ENCODE results near the gene ACOT13.
"Not testable (repeated sequence)": the region's sequence is repeated elsewhere in the genome, so short reads cannot be mapped to it uniquely, and the experiment has no call there.

Gene ACOT13

DNA sequence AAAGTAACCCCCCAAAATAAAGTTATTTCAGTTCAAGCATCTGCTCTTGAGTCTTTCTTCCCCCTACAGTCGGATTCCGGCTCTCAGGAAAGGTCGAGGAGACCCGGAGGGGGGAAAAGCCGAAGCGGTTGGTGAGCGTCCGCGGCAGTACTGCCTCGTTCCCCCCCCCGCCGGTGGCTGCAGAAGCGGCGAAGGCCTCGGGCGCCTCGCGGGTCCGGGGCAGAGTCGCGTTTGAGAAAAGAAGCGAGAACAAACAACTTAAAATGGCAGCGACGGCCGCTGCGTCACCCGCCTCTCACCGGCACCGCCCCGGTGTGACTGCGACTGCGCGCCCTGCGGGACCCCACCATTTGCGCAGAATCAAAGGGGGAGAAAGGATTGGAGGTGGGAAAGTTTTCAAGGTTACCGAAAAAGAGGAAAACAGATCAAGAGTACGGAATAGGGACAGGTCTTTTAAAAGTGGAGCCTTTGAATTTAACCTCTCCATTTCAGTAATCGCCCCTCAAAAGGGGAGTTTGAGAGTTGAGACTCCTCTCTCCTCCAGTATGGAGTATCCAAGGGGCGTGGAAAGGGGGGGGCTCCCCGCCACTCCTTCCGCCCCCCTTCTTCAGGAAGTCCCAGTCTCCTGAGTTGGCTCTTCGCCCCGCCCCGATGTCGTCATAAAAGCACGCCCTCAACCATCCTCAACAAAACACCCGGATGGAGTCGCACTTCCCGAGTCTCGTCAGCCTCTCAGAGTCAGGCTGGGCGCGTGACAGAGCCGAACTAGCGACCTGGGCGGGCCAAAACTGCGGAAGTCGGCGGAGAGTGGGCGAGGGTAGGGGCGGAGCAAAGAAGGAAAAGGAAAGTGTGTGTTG, 54.0 kb downstream of the ACOT13 start:
- peak; percentile 99 to 100 for DNase-seq (ENCODE audit: extremely low read depth in 1 of 2, low read depth in 1 of 2)

DNA sequence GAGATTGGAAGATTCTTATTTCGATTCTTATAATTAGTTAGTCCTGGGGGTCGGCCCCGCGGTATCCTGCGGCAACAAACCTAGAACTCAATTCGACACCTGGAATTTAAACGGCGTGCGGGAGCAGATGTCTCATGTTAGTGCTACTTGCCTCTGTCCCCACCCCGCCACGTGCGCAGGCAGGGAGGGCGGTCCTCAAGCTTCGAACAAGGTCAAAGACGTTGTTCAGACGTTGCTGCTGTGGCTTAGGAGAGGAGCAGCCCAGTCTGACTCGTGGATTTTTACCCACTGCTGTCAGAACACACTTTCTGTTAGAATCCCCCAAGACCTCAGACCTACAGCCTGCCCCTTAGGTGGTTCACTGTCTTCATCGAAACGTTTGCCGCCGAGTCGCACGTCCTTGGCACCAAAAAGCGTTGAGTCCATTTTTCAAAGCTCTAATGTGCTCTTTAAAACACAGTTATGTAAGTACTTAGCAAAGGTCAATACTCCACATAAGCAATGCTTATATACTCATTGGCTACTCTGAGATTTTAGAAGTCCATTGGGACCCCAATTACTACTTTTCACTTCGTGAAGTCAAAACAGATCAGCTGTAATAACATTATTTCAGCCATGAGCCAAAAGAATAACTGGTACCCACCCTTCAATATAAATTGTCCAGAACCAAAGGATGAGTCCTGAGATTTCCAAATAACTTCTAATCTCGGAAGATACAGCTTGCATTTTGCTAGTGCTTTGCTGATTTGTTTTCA, 54.8 kb downstream of the ACOT13 start:
- DNase-seq (ENCODE audit: extremely low read depth in 1 of 2, low read depth in 1 of 2) = peak in 1 of 2 donors; percentile 73

DNA sequence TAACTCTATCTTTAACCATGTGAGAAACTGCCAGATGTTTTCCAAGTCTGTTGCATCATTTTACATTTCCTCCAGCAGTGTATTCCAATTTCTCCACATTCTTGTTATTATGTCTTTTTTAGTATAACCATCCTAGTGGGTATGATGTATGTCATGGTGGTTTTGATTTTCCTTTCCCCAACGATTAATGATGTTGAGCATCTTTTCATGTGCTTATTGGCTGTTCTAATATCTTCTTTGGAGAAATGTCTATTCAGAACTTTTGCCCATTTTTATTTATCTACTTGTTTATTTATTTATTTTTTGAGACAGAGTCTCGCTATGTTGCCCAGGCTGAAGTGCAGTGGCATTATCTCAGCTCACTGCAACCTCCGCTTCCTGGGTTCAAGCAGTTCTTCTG, 56.4 kb downstream of the ACOT13 start:
- no peak for DNase-seq (ENCODE audit: extremely low read depth in 1 of 2, low read depth in 1 of 2)

DNA sequence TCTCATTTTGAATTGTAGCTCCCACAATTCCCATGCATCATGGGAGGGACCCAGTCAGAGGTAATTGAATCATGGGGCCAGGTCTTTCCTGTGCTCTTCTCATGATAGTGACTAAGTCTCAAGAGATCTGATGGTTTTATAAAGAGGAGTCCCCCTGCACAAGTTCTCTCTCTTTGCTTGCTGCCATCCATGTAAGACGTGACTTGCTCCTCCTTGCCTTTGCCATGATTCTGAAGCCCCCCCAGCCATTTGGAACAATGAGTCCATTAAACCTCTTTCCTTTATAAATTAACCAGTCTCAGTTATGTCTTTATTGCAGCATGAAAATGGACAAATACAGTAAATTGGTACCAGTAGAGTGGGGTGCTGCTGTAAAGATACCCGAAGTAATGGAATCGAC, 63.8 kb downstream of the ACOT13 start:
- DNase-seq (ENCODE audit: extremely low read depth in 1 of 2, low read depth in 1 of 2) = not testable (repeated sequence)

DNA sequence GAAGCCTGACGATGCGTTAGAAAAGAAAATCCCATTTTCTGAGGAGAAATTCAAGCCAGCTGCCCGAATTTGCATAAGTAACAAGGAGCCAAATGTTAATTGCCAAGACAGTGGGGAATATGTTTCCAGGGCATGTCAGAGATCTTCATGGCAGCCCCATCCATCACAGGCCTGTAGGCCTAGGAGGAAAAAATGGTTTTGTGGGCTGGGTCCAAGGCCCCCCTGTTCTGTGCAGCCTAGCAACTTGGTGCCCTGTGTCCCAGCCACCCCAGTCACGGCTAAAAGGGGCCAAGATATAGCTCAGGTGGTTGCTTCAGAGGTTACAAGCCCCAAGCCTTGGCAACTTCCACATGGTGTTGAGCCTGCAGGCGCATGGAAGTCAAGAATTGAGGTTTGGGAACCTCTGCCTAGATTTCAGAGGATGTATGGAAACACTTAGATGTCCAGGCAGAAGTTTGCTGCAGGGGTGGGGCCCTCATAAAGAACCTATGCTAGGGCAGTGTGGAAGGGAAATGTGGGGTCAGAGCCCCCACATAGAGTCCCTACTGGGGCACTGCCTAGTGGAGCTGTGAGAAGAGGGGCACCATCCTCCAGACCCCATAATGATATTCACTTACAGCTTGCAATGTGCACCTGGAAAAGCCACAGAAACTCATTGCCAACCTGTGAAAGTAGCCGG, 64.7 kb downstream of the ACOT13 start:
- DNase-seq (ENCODE audit: extremely low read depth in 1 of 2, low read depth in 1 of 2) = not testable (repeated sequence)

DNA sequence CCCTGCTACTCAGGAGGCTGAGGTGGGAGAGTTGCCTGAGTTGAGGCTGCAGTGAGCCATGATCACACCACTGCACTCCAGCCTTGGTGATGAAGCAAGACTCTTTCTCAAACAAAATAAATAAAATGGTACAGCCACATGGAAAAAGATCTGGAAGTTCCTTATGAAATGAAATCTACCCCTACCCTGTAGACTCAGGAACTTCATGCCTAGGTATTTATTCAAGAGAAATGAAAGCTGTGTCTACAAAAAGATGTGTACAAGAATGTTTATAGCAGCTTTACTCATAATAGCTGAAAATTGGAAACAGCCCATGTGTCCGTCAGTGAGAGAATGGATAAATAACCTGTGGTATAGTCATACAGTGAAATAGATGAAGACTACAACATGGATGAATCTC, 67.3 kb downstream of the ACOT13 start:
- DNase-seq (ENCODE audit: extremely low read depth in 1 of 2, low read depth in 1 of 2) = no peak

DNA sequence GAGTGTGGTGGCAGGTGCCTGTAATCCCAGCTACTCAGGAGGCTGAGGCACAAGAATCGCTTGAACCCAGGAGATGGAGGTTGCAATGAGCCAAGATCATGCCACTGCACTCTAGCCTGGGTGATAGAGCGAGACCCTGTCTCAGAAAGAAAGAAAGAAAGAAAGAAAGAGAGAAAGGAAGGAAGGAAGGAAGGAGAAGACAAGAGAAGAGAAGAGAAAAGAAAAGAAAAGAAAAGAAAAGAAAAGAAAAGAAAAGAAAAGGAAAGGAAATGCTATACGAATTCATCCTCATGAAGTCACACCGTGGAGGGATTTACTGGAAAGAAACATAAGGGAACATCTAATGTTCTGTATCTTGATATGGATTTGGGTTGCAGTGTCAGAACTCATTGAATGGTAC, 67.8 kb downstream of the ACOT13 start:
- not testable (repeated sequence) for DNase-seq (ENCODE audit: extremely low read depth in 1 of 2, low read depth in 1 of 2)

DNA sequence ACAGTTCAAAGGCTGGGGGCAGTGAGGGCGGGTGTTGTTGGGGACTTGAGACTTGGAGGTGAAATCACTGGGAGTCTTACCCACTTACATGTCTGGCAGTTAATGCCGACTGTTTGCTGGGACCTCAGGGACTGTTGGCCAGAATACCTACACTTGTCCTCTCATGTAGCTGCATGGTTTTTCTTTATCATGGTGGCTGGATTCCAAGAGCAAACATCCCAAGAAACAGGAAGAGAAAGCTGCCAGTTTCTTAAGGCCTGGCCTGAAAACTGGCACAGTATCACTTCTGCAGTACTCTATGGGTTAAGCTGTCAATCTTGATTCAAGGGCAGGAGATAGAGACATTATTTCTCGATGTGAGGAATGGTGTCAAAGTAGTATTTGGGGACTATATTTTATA, 71.9 kb downstream of the ACOT13 start:
- no peak for DNase-seq (ENCODE audit: extremely low read depth in 1 of 2, low read depth in 1 of 2)

DNA sequence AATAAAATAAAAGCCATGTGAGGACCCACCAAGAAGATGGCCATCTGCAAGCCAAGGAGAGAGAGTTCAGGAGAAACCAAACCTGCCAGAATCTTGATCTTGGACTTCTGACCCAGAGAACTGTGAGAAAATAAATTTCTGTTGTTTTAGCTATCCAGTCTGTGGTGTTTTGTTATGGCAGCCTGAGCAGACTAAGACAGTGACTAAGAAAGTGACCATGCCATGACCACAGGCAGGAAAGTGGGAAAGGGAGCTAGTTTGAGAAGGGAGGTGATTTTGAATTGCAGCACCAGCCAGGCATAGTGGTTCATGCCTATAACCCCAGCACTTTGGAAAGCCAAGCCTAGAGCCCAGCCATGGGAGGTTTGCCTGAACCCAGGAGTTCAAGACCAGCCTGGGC, 74.0 kb downstream of the ACOT13 start:
- no peak for DNase-seq (ENCODE audit: extremely low read depth in 1 of 2, low read depth in 1 of 2)

DNA sequence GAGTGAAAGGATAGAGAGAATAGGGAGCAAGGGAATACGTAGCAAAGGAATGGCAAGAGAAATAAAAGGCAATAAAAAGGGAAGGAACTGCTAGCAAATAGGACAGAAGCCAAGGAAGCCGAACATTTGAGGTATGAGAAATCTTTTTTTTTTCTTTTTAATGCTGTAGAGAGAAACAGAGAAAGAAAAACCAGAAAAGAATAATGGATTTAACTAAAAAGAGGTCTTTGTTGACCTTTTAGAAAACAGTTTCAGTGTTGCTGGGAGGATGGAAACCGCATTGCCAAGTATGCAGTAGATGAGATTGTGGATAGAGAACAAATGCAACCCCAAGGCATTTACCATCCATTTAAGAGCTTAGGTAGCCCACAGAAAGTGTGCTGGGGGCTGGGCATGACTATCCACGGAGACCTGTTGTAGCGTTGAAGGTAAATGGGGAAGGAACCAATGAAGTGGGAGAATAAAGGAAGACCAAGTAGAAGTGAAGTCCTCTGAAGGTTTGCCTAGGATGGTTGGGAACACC, 75.4 kb downstream of the ACOT13 start:
- no peak for DNase-seq (ENCODE audit: extremely low read depth in 1 of 2, low read depth in 1 of 2)

DNA sequence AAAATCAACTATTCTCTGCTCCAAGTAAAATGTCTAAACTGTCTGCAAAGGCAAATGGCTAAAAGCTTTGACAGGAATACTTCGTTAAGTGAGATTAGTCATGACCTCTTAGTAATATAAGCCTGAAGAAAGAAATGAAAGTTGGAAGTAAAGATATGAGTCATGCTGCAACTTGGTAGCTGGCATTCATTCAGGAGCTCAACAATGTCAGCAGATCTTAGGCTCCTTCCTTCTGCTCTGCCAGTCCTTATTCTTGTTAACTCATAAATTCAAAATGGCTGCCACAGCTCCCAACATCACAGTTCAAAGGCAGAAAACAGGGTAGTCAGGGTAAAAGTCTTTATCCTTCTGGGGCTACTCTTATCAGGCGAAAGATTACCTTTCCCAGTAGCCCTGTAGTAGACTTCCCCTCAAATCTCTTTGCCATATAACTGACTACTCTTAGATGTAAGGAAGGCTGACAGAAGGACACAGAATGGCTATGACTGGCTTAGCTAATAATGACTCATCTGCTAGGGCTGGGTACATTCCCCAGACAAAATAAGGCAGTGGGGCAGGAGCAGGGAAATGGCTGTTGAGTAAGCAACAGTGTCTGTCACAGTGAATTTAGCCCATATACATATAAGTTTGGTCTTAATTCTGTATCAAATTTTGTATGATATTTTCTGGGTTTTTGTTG, 76.5 kb downstream of the ACOT13 start:
- DNase-seq (ENCODE audit: extremely low read depth in 1 of 2, low read depth in 1 of 2) = no peak

DNA sequence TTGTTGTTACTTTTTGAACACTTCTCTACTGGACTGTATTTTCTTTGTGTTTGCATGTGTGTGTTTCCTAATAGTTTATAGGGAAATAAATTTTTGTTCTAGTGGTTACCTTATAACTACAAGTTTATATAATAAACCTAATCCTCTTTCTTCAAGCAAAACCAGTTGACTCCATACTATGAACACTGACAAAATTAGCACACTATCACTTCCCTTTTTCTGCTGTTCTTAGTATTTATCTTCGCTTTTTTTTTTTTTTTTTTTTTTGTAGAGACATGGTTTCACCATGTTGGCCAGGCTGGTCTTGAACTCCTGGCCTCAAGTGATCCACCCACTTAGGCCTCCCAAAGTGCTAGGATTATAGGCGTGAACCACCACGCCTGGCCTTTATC, 77.1 kb downstream of the ACOT13 start:
- no peak for DNase-seq (ENCODE audit: extremely low read depth in 1 of 2, low read depth in 1 of 2)

DNA sequence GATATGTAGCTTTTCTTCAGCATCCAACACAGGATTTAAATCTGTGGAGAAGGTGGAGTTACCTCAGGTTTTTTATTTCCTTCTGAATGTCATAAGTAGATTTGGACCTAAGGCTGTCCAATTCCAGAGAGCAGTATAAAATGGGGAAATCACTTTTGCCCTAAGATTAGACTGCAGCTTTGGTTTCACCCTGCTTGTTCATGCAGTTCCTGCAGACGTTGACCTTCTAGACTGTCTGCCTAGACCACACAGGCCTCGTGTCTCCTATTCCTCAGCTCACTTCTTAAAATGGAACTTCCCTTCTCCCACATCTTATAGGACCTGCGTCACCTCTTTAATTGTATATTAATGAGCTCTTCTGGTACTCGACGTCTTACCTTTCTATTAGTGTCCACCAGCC, 78.0 kb downstream of the ACOT13 start:
- no peak for DNase-seq (ENCODE audit: extremely low read depth in 1 of 2, low read depth in 1 of 2)

DNA sequence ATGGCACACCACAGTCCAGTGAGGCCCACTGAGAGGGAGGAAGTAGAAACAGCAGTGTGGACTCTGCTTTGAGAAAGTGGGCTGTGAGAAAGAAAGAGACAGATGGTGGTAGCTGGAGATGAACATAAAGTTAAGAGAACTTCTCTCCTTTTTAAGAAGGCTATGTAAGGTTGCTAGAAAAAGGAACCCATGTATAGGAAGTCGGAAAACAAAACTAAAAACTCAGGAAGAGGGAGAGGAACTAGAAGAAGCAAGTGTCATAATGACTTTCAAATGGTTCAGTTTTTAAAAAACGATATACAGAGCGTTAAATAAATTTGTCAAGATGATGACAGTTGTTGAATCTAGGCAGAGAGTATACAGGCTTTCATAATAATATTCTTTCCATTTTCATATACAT, 82.4 kb downstream of the ACOT13 start:
- no peak for DNase-seq (ENCODE audit: extremely low read depth in 1 of 2, low read depth in 1 of 2)

DNA sequence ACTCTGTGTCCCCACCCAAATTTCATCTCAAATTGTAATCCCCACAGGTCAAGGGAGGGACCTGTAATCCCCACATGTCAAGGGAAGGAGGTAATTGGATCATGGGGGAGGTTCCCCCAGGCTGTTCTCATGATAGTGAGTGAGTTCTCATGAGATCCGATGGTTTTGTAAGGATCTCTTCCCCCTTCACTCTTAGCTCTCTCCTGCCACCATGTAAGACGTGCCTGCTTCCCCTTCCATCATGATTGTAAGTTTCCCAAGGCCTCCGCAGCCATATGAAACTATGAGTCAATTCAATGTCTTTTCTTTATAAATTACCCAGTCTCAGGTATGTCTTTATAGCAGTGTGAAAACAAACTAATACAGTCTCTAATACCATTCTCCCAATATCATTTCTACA, 84.0 kb downstream of the ACOT13 start:
- not testable (repeated sequence) for DNase-seq (ENCODE audit: extremely low read depth in 1 of 2, low read depth in 1 of 2)

DNA sequence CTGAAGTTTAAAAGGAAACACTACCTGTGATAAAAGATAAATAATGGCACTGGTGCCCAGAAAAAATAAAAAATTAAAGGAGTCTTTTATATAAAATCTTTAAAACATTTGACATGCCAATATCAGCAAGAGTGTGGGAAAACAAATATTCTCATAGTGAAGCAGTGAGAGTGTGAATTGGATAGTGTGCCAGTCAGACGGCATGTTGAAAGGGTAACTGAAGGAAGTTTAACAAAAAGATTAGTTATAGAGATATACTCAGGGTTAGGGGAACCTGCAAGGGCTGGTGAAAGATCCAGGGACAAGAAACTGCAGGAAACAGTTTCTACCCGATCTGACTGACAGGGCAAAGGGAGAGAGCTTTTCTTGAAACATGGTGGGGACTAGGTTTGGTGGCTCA, 85.6 kb downstream of the ACOT13 start:
- no peak for DNase-seq (ENCODE audit: extremely low read depth in 1 of 2, low read depth in 1 of 2)

DNA sequence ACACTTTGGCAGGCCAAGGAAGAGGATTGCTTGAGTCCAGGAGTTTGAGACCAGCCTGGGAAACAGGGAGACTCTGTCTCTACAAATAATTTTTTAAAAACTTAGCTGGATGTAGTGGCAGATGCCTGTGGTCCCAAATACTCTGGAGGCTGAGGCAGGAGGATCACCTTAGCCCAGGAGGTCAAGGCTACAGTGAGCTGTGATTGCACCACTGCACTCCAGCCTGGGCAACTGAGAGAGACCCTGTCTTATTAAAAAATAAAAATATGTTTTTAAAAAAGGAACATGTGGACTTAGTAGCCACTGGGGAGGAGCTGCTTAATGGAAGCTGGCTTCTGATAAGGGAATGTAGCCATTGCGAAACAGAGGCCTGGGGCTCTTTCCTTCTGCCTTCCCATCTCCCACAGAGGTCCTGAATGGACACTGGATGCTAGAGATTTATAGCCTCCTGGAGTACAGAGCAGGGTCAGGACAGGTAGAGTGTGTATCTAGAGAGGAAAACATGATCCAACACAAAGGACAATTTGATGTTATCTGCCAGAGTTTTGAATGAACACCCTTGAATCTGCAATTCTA, 86.1 kb downstream of the ACOT13 start:
- no peak for DNase-seq (ENCODE audit: extremely low read depth in 1 of 2, low read depth in 1 of 2)

DNA sequence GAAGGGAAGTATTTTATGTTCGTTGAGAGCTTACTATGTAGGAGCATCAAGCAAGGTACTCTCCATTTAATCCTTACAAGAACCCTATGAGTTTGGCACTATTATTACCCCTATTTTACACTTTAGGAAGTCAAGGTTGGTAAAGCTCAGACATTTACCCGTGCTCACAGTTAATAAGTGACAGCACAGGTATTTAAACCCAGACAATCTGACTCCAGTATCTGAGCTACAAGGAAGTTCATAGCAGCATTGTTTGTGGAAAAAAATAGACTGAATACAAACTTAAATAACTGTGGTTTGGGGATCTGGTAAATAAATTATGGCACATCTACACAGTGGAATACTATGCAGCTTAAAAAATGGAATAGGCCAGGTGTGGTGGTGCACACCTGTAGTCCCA, 86.7 kb downstream of the ACOT13 start:
- DNase-seq (ENCODE audit: extremely low read depth in 1 of 2, low read depth in 1 of 2) = no peak

DNA sequence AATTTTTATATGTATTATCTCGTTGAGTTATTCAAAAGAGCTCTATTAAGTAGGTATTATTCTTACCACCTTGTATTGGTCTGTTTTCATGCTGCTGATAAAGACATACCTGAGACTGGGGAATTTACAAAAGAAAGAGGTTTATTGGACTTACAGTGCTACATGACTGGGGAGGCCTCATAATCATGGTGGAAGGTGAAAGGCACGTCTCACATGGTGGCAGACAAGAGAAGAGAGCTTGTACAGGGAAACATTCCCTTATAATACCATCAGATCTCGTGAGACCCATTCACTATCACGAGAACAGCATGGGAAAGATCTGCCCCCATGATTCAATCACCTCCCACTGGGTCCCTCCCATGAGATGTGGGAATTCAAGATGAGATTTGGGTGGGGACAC, 87.5 kb downstream of the ACOT13 start:
- DNase-seq (ENCODE audit: extremely low read depth in 1 of 2, low read depth in 1 of 2) = not testable (repeated sequence)

Measured in activated CD8-positive, alpha-beta memory T cell treated with anti-CD3 and anti-CD28 coated beads for 1 hour (primary cell).